ENCODE data around the gene CKAP4.

GRCh38 chr12:106189341-106189740, 58.5 kb downstream of the CKAP4 start:
- TF ChIP-seq, protein P1, sequence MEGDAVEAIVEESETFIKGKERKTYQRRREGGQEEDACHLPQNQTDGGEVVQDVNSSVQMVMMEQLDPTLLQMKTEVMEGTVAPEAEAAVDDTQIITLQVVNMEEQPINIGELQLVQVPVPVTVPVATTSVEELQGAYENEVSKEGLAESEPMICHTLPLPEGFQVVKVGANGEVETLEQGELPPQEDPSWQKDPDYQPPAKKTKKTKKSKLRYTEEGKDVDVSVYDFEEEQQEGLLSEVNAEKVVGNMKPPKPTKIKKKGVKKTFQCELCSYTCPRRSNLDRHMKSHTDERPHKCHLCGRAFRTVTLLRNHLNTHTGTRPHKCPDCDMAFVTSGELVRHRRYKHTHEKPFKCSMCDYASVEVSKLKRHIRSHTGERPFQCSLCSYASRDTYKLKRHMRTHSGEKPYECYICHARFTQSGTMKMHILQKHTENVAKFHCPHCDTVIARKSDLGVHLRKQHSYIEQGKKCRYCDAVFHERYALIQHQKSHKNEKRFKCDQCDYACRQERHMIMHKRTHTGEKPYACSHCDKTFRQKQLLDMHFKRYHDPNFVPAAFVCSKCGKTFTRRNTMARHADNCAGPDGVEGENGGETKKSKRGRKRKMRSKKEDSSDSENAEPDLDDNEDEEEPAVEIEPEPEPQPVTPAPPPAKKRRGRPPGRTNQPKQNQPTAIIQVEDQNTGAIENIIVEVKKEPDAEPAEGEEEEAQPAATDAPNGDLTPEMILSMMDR (IDR thresholded peaks at IDR 0.05): no peak
- no peak for TF ChIP-seq POLR2A (IDR thresholded peaks at IDR 0.05)
